Mucosa of descending colon (tissue), 3 donors: ENCODE data around the gene SP140L. TPM values are rescaled to one million over a fixed set of nuclear protein-coding genes. Genes with fewer than 3 reads are reported as not detected.

Experiments
- ATAC-seq: fragments of 200-7000 bp; cut with Tn5 transposase; one replicate; pipeline ENCODE4 v1.9.1; 2020; ENCODE audit warnings: mild to moderate bottlenecking, moderate library complexity
- DNase-seq, 3 donors: peaks; one replicate each; pipeline ENCODE4 v3.0.0-alpha.2; 2020
- H3K36me3 ChIP-seq: fragments of 200-600 bp; one replicate; pipeline ENCODE4 v1.8.0; 2021; ENCODE audit warnings: low read depth, mild to moderate bottlenecking
- H3K4me1 ChIP-seq: fragments of 200-600 bp; one replicate; pipeline ENCODE4 v1.8.0; 2021; ENCODE audit warnings: low read depth, mild to moderate bottlenecking
- H3K4me3 ChIP-seq: fragments of 200-600 bp; one replicate; pipeline ENCODE4 v1.8.0; 2021; ENCODE audit warnings: mild to moderate bottlenecking
- H3K9me3 ChIP-seq: fragments of 200-600 bp; one replicate; pipeline ENCODE4 v1.8.0; 2021; ENCODE audit warnings: mild to moderate bottlenecking
- intact Hi-C, 2 donors: fragments of 100-400 bp; cut with DNase I in 1 of 2; cut with micrococcal nuclease in 1 of 2; formaldehyde crosslinking; loops; one replicate each; pipeline versions ENCODE4 v1.11.0 to v1.11.1; 2022; cut with DNase I, micrococcal nuclease
- total RNA-seq, 3 donors: library from RNA; stranded (reverse); fragmentation: NEBNext Ultra II Directional in 2 of 3; extraction: Animal tissue kit (Norgen Biotek cat#: 25700) in 2 of 3; gene quantifications; one replicate each; pipeline versions ENCODE4 v1.2.1 to v1.2.4, GENCODE V29; 2021 to 2023
- TF ChIP-seq, protein P1 (sequence below): fragments of 200-600 bp; IDR thresholded peaks from one replicate; pipeline ENCODE4 v1.8.0; 2022; ENCODE audit warnings: antibody characterized with exemption, mild to moderate bottlenecking
- donor health status: DM: no; HTN: no; CAD: no; lungs with moderate emphysema.
- donor health status: DM: no; HTN: no; CAD: no.
- donor health status: DM: no; HTN: yes; CAD: no.

SP140L gene
- total RNA-seq, 3 donors from 2014 or later, result 22.1 to 35.7 (median 23.4) TPM

GRCh38 chr2:230441227-230441897 is 114.4 kb downstream of the SP140L start:
- ATAC-seq, result peak; percentile 92
- intact Hi-C loops, result no loop called here
- Histone ChIP-seq H3K4me3 (no peak overlapping the region), H3K36me3 (no peaks in the 10 kb centered on the region), H3K9me3 (peaks cover 2% of the 10 kb centered on the region), H3K4me1 (no peaks in the 10 kb centered on the region)
- DNase-seq, result peak in 2 of 3 donors; percentile 18 to 66
- TF ChIP-seq, protein P1, sequence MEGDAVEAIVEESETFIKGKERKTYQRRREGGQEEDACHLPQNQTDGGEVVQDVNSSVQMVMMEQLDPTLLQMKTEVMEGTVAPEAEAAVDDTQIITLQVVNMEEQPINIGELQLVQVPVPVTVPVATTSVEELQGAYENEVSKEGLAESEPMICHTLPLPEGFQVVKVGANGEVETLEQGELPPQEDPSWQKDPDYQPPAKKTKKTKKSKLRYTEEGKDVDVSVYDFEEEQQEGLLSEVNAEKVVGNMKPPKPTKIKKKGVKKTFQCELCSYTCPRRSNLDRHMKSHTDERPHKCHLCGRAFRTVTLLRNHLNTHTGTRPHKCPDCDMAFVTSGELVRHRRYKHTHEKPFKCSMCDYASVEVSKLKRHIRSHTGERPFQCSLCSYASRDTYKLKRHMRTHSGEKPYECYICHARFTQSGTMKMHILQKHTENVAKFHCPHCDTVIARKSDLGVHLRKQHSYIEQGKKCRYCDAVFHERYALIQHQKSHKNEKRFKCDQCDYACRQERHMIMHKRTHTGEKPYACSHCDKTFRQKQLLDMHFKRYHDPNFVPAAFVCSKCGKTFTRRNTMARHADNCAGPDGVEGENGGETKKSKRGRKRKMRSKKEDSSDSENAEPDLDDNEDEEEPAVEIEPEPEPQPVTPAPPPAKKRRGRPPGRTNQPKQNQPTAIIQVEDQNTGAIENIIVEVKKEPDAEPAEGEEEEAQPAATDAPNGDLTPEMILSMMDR, result no peak

DNA sequence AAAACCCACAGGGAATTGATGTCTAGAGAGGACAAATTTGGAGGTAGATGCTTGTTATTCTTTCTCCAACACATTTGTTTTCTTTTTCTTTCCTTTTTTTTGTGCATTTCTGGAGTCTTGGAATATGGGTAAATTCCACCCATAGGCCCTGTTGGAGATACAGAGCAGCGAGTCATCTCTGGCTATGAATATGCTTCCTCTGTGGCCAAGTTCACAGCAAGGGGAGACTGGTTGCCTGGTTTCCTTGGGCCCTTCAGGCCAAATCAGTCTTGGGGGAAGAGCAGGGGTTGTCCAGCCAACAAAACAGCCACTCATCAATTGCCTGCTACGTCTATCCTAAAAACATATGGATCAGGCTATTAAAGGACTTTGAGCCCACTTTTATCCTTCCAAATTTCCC is 116.5 kb downstream of the SP140L start:
- ATAC-seq, result no peak
- no peak for DNase-seq
- H3K4me1 ChIP-seq, result no peaks in the 10 kb centered on the region
- no peaks in the 10 kb centered on the region for H3K36me3 ChIP-seq
- no peaks in the 10 kb centered on the region for H3K9me3 ChIP-seq
- no peak overlapping the region for H3K4me3 ChIP-seq
- TF ChIP-seq, protein P1, result no peak
- intact Hi-C loops, result no loop called here

- H3K36me3 ChIP-seq, result no peaks in the 10 kb centered on the region
- TF ChIP-seq, protein P1, result no peak
- no peaks in the 10 kb centered on the region for H3K9me3 ChIP-seq
- no peak for ATAC-seq
- DNase-seq, result no peak
- no peak overlapping the region for H3K4me3 ChIP-seq
- no peaks in the 10 kb centered on the region for H3K4me1 ChIP-seq
- intact Hi-C loops, result no loop called here
Measured at GRCh38 chr2:230444832-230445231, 117.8 kb downstream of the SP140L start.

DNA sequence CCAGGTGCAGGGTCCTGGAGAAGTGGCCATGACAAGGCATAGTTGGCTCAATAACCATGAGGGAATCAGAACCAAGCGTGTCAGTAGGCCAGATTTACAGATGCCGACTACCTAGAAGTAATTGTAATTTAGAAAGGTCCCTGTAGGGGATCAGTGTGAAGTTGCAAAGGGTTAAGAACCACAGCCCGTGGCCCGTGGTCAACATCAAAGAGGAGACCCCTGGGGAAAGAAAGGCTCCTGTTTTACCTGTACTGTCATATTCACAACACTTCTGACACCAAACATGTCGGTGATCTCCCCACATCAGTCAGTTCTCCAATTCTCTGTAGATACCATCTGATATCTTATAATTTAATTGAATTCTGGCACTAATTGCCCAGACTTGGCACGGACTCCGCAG is 120.0 kb downstream of the SP140L start:
- ATAC-seq, result no peak
- no peak overlapping the region for H3K4me3 ChIP-seq
- no peaks in the 10 kb centered on the region for H3K36me3 ChIP-seq

GRCh38 chr2:230447455-230448451 is 120.8 kb downstream of the SP140L start:
- Histone ChIP-seq H3K4me1 (no peaks in the 10 kb centered on the region), H3K4me3 (no peak overlapping the region), H3K9me3 (no peaks in the 10 kb centered on the region), H3K36me3 (no peaks in the 10 kb centered on the region)
- TF ChIP-seq, protein P1, result no peak
- intact Hi-C loops, result no loop called here
- DNase-seq (no peak), ATAC-seq (peak; percentile 72)

More for the DNA sequence above, 120.0 kb downstream of the SP140L start:
- Histone ChIP-seq H3K4me1 (no peaks in the 10 kb centered on the region), H3K9me3 (no peaks in the 10 kb centered on the region)
- intact Hi-C loops, result no loop called here
- TF ChIP-seq, protein P1, result no peak
- no peak for DNase-seq
